ENCODE results near the gene TAF1C. TPM values are rescaled to one million over a fixed set of nuclear protein-coding genes. Genes with fewer than 3 reads are reported as not detected.

The TAF1C gene
- total and polyA plus RNA-seq, 2 of the 8 experiments (the other 6 are each of a cell fraction or from before 2014, with no cell fraction given): 44.6 to 63.8 TPM

DNA sequence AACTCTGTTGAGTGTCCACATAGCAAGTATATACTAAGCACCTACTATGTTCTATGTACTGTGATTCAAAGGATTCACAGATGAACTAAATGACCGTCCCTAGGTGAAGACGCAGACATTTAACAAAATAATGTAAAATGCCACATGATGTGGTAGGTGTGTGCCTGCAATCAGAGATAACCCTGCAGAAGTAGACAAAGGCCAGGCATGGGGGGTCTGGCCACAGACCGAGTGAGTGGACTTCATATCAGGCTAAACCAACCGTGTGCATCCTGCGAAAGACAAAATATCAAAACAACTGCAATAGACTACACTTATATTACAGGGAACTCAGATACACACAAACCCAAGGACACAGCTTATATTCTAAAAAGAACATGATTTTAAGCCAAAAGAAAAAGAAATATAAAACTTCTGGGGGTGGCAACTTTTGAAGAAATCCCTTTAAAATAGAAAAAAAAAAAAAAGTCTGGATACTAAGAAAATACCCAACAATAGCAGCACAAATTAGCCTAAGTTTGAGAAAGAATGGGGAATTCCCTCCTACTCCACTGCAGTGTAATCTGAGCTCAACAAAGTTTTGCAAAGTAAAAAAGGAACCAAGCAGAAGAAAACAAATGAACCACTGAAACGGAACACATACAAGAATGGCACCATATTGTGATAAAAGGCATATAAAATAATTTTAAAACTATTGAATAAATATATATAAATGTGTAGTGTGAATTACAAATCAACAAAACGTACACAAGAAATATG is 54.2 kb downstream of the TAF1C start:
- Histone ChIP-seq H4K20me1 (replicated peaks in 1 of 2; ENCODE audit: control insufficient read depth in 1 of 2, insufficient read depth in 2 of 2, low read length in 2 of 2) (peaks cover 0 to 13% of the 10 kb centered on the region in 2 experiments), H3K23me2 (ENCODE audit: low read depth, low read length) (no peaks in the 10 kb centered on the region), H2BK120ac (replicated peaks; ENCODE audit: low read depth, low read length) (no peak overlapping the region), H4K8ac (ENCODE audit: extremely low read depth, insufficient read depth, low read length) (no peak overlapping the region), H2BK5ac (ENCODE audit: low read depth, low read length) (no peak overlapping the region), H2BK12ac (ENCODE audit: low read depth, low read length) (no peak overlapping the region), H2AK5ac (ENCODE audit: low read depth, low read length) (no peak overlapping the region), H3K4me2 (ENCODE audit: insufficient read depth in 1 of 2, low read depth in 2 of 2, low read length in 2 of 2) (peak overlapping the region in 1 of 2 experiments; percentile 31; a peak in 3 of 4 replicates), H3K56ac (replicated peaks; ENCODE audit: insufficient read length, low read depth, low read length) (no peak overlapping the region), H3K23ac (ENCODE audit: insufficient read length) (no peak overlapping the region), H4K91ac (replicated peaks; ENCODE audit: insufficient read length, low read length) (peak overlapping the region; percentile 83), H3K4me3 (ENCODE audit: extremely low read depth in 1 of 4, insufficient read depth in 2 of 4, low read depth in 3 of 4, low read length in 4 of 4) (peak overlapping the region in 1 of 4 experiments; percentile 30; a peak in 1 of 8 replicates), H4K5ac (ENCODE audit: insufficient read length, low read depth, low read length) (peak overlapping the region; percentile 36), H3K79me1 (ENCODE audit: low read depth, low read length) (peaks cover 7% of the 10 kb centered on the region), H3K36me3 (ENCODE audit: control insufficient read depth in 2 of 4, insufficient read depth in 4 of 4, low read length in 3 of 4) (peaks cover 6 to 20% (median 14%) of the 10 kb centered on the region in 4 experiments; a peak in 7 of 8 replicates), H3K14ac (ENCODE audit: insufficient read length) (no peak overlapping the region), H2BK15ac (ENCODE audit: low read length) (no peak overlapping the region), H2AFZ (ENCODE audit: low read length) (no peak overlapping the region), H3K27ac (ENCODE audit: low read depth, low read length) (no peak overlapping the region), H3K4me1 (replicated peaks in 1 of 4; ENCODE audit: control insufficient read depth in 3 of 4, insufficient read depth in 4 of 4, low read length in 3 of 4) (peaks cover 2 to 12% (median 7%) of the 10 kb centered on the region in 4 experiments; a peak in 5 of 7 replicates), H2BK20ac (ENCODE audit: low read length) (no peak overlapping the region), H3K79me2 (ENCODE audit: control insufficient read depth in 1 of 2, insufficient read depth in 2 of 2, low read length in 2 of 2) (peaks cover 0 to 54% of the 10 kb centered on the region in 2 experiments; a peak in 3 of 4 replicates), H3K27me3 (replicated peaks in 1 of 4; ENCODE audit: control insufficient read depth in 3 of 4, extremely low read depth in 1 of 4, insufficient read depth in 3 of 4, low read length in 3 of 4) (no peaks in the 10 kb centered on the region), H3K4ac (replicated peaks; ENCODE audit: insufficient read length, low read depth, low read length) (peak overlapping the region; percentile 61), H3K9ac (replicated peaks in 1 of 4; ENCODE audit: extremely low read depth in 1 of 4, low read depth in 3 of 4, low read length in 3 of 4) (no peak overlapping the region; a peak in 1 of 7 replicates), H3K18ac (ENCODE audit: extremely low read depth, low read length) (no peak overlapping the region; the same call in 1 of the 2 replicates), H3K9me3 (ENCODE audit: insufficient read depth in 2 of 2, low read depth in 1 of 2, low read length in 1 of 2) (no peaks in the 10 kb centered on the region)
- 83% methylated on average over 7 of the region's 7 CpGs; no CpG with 5 or more reads in 1 of the 2 experiments for WGBS, 2 experiments (ENCODE audit: extremely low coverage in 1 of 2, insufficient coverage in 1 of 2, insufficient read length in 1 of 2, insufficient replicate concordance in 2 of 2, low coverage in 1 of 2, low lambda C conversion rate in 2 of 2, missing lambda C conversion rate in 1 of 2)
- FAIRE-seq: no peak
- DNase-seq (ENCODE audit: low read depth in 1 of 2, low spot score in 2 of 2): no peak
- CTCF ChIA-PET (ENCODE audit: partially characterized antibody): interaction anchor here (0.6 to 2.3 kb wide), 8 partner anchors 9 to 67 kb away, joined by 3 to 8 read pairs (median 5); no protein-coding TSS in a partner anchor
- POLR2A ChIA-PET (ENCODE audit: partially characterized antibody): interaction anchor here (0.6 to 1.9 kb wide), 3 partner anchors 13 to 561 kb away, joined by 3 to 5 read pairs (median 3); no protein-coding TSS in a partner anchor
- no peak for TF ChIP-seq KDM1A (IDR thresholded peaks at IDR 0.05; ENCODE audit: borderline replicate concordance, low read length)
- TF ChIP-seq CREB1 (IDR thresholded peaks at IDR 0.05): no peak
- no peak for TF ChIP-seq CBX8 (IDR thresholded peaks at IDR 0.05; ENCODE audit: borderline replicate concordance, low read depth, low read length)
- TF ChIP-seq MAFK (IDR thresholded peaks at IDR 0.05; ENCODE audit: low read depth, low read length): no peak
- no peak for TF ChIP-seq POLR2A (IDR thresholded peaks at IDR 0.05; ENCODE audit: control extremely low read depth in 1 of 2, low read depth in 2 of 2, low read length in 2 of 2)
- TF ChIP-seq HDAC6 (IDR thresholded peaks at IDR 0.05; ENCODE audit: low read depth, low read length): no peak
- no peak for TF ChIP-seq SP4 (IDR thresholded peaks at IDR 0.05; ENCODE audit: low read length)
- no peak for TF ChIP-seq ZNF274 (IDR thresholded peaks at IDR 0.05; ENCODE audit: borderline replicate concordance, extremely low read depth, low read length)
- TF ChIP-seq EZH2 (IDR thresholded peaks at IDR 0.05; ENCODE audit: low read depth, low read length, severe bottlenecking): no peak
- TF ChIP-seq YY1 (IDR thresholded peaks at IDR 0.05; ENCODE audit: low read depth, low read length): no peak
- TF ChIP-seq CTBP2 (IDR thresholded peaks at IDR 0.05; ENCODE audit: borderline replicate concordance, insufficient read depth, insufficient read length, low read length): no peak
- TF ChIP-seq POLR2AphosphoS5 (IDR thresholded peaks at IDR 0.05; ENCODE audit: low read depth, low read length): no peak
- TF ChIP-seq TCF12 (IDR thresholded peaks at IDR 0.05; ENCODE audit: low read depth, low read length): no peak
